GM18498 (cell line): ENCODE measurements around the gene CCM2.
"Not testable (repeated sequence)": the region's sequence is repeated elsewhere in the genome, so short reads cannot be mapped to it uniquely, and the experiment has no call there.

Experiments used
- ATAC-seq: cut with Tn5 transposase; IDR thresholded peaks from one replicate; pipeline ENCODE4 v1.9.1; 2021; ENCODE audit warnings: mild to moderate bottlenecking, moderate library complexity; ENCODE audit not compliant: unreplicated experiment

The CCM2 gene

DNA sequence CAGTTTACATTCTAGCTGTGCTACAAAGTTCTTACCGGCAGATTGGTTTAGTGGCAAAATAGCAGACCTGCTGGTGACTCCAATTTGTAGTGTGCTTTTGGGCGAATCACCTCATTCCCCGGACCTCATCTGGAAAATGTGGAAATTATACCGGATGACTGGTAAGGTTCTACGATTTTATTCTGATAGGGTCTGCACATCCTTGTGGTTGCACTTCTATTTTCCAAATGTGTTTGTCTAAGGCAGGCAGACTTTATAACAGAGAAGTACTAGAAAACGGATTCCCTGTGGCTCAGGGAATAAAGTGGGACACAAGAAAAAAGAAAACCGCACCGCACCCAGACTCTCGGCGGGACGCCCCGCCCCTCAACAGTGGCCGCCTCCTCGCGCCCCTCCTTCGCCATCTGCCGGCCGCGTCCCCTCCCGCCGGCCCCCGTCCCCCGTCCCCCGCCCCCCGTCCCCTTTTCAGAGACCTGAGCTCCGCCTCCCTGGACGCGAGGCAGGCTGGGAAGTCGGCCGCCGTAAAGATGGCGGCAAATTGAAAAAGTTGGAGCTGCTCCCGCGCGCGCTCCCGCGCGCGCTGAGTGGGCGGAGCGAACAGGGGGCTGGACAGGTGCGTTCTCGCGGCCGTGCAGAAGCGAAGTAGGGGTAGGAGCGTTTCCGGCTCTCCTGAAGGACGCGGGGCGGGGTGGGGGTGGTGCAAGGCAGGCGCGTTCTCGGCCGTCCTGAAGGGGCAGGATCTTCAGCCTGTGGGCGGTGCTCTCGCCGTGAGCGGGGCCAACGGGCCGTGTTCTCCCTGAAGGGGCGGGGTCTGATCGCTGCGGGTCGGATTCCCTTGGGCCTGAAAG is 532 bp upstream of the CCM2 start:
- peak; percentile 79 for ATAC-seq

DNA sequence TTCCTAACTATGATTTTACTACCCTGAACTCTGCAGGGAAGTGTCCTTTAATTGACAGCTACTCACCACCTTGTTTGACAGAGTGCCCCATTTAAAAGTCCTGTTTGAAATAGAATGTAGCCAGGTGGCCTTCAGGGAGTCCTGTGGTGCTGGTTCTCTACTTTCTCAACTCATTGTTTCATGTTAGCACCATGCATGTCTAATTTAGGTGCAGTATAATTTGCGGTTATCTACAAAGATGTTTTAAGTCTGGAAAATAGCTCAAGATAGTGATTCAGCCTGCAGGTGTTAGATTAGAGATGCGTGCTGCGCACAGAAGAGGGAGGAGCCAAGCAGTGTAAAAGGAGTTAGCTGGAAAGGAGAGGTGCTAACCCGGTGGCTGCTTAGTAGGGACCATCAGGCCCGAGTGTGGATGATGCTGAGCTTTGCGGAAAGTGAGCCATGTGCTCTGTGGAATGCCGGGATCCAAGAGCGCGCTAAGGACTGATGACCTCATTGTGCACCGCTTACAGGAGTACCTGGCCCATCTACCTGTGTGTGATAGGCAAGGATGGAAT is 1.2 kb downstream of the CCM2 start:
- peak; percentile 25 for ATAC-seq

DNA sequence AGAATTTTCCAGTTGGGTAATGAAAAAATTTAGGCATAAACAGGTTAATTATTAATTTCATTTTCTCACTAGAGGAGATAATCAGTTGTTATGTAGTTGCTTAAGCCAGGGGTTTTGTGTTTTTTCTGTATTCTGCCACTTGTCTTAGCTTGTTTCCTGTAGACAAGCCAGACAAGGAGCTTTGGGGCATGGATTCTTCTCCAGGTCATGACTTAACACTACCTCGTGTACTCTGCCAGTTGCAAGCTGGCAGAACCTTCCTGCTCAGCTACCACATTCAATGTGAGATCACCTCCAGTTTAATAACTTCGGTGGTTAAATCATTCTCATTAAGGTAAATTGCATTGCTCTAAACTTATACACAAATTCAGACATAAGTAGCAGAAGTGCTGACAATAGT is 1.8 kb downstream of the CCM2 start:
- no peak for ATAC-seq

DNA sequence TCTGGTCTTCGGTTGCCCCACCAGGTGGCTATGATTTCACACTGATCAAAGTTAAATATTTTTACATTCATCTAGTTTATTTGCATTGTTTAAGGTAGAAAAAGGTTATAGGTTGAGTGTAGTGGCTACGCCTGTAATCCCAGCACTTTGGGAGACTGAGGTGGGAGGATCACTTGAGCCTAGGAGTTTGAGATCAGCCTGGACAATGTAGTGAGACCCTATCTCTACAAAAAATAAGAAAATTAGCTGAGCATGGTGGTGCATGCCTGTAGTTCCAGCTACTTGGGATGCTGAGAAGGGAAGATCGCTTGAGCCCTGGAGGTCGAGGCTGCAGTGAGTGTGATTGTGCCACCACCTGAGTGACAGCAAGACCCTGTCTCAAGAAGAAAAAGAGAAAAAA is 3.8 kb downstream of the CCM2 start:
- no peak for ATAC-seq

DNA sequence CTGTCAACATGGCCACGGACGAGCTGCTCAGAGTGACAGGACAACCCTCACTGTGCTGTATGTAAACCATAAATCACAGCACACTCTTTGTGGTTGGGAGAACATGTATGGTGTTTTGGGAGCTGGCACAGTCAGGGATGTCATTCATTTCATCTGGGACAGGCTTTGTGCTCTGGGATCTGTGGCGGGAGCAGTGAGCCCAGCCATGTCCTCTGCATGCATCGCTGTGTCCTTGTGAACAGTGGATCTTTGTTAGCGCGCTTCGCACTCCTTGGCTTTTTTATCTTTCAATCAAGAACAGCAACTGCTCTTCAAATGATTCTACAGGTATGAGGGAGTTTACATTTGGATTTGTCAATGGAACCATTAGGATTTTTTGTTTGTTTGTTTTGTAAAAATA is 7.1 kb downstream of the CCM2 start:
- ATAC-seq: no peak

DNA sequence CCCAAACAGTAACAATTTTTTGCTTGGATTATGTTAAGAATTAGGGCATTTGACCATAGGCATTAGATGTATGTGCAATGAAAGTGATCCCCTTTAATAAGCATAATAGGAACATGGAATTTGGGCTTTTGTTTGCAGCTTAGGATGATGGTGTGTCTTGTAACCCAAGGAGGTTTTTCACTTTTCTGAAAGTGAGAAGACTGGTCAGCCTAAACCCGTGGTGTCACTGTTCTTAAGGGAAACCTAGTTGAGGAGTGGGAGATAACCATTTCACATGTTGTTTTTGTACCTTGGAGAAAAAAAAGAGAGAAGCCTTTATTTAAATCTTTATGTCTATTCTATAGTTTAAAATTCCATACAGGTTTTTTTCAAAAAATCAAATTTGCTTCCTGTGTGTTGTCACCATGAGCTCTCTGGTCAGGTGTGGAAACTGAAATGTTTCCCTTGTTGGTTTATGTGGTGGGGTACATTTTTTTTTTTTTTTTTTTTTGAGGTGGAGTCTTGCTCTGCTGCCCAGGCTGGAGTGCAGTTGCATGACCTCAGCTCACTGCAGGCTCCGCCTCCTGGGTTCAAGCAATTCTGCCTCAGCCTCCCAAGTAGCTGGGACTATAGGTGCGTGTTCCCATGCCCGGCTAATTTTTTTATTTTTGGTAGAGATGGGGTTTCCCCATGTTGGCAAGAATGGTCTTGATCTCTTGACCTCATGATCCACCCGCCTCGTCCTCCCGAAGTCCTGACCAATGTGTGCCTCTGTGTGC is 7.7 kb downstream of the CCM2 start:
- peak; percentile 71 for ATAC-seq

DNA sequence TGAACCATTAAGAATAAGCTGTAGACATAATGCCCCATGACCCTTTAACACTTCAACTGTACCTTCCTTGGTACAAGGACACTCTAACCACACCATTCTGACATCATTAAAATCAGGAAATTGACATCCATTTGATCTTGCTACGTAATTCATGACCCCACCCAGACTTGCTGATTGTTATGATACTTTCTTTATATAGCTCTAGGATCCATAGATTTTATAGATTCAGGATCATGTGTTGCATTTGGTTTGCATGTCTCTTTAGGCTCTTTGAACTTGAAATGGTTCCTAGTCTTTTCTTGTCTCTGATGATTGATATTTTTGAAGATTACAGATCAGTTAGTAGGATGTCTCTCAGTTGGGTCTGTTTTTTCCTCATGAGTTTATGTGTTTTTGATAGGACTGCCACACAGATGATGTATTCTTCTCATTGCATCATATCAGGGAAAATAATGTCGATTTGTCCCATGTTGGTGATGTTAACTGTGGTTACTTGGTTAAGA is 13.5 kb downstream of the CCM2 start:
- no peak for ATAC-seq

DNA sequence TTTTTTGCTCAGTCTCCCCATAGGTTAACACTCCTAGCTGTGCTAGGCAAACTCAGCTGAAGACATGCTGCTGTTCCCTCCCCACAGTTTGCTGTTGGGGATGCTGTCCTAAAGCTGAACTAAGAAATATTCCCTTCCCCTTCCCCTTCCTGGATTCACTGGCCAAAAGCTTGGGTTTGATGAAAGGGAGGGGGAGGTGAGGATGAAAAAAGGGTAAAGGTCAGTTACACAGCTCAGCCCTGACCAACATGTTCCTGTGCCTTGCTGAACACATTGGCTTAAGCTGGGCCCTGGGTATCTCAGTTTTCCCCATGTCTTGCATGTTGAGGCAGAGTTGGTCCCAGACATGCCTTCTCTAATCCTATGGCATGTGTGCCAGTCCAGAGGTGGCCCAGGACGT is 15.3 kb downstream of the CCM2 start:
- no peak for ATAC-seq

DNA sequence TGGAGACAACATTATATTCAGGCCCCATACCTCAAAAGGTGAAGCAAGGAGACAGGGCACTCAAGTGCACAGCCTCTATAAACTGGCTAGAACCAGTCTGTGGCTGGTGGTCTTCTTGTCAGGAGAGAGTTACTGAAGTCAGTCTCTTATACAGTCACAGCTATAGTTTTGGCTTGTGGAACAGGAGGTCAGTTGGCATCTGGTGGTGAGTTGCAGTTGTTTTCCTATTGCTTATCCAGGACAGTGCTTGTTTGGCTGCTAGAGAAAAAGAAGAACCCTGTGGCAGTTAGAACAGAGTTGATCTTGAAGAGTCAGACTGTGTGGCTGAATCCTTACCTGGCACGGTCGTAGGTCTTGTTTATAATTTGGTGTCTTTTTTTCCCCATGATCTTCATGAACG is 17.3 kb downstream of the CCM2 start:
- no peak for ATAC-seq

DNA sequence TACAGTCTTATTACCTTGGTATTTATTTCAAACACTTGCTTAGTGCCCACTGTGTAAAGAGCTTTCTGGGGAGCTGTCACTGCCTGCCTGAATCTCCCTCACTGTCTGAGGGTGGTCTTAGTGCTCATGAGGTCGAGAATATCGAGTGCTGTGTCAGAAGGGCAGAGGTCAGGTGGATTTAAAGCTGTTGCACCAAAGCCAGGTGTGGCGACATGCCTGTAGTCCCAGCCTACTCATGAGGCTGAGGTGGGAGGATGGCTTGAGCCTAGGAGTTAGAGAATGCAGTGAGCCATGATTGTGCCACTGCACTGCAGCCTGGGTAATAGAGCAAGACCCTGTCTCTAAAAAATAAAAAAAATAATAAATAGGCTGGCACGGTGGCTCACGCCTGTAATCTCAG is 20.9 kb downstream of the CCM2 start:
- no peak for ATAC-seq

DNA sequence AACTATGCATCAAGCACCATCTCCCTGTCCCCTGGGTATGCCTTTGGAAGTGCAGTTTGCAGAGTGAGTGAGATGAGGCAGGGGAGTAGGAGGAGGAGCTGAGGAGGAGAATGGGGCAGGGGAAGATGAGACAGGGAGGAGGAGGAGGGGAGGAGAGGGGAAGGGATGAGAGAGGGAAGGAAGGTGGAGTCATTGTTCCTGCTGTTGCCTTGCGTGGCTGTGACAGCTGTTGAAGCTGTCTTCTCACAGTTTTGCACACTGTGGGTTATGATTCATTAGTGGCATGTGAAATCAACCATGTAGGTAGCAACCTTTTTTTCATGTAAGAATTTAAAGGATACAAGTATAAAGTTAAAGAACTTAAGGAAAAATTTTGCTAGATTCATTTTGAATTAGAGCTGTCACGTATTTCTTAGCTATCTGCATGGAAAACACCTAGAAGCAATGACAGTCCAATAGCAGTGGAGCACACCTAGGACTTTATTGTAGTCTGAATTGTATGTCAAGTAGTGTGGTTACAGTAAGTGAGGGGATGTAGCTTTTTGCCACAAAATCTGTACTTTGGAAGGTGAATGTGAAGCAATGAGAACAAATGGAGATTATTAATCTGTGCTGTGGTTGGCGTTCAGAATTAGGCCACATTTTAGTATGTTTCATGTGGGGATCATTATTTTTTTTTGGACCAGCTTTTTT is 21.7 kb downstream of the CCM2 start:
- ATAC-seq: peak; percentile 75

DNA sequence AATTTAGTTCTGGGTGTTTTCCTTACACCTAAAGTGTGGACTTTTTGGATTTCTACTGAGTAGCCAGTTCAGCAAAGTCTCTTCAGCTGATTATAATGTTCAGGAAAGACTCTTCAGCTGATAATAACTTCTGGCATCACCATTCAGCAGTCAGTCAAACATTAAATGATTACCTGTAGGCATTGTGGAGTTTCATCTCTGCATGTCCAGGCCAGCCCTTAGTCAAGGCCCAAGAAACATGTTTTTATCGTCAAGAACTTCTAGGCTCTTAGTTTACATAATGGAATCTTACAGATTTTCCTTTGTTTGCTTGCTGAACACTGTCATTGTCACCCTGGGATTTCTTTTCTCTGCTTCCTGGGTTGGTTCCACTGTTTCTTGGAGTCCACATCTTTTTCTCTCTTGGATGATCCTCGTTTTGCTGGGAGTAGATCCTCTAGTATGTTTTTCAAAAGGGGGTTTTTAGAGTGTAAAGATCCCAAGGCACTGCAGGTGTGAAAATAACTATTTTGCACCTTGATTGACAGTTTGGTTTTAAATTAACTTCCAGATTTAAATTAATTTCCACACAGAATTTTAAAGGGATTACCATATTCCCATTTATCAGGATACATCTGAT is 24.2 kb downstream of the CCM2 start:
- ATAC-seq: no peak

DNA sequence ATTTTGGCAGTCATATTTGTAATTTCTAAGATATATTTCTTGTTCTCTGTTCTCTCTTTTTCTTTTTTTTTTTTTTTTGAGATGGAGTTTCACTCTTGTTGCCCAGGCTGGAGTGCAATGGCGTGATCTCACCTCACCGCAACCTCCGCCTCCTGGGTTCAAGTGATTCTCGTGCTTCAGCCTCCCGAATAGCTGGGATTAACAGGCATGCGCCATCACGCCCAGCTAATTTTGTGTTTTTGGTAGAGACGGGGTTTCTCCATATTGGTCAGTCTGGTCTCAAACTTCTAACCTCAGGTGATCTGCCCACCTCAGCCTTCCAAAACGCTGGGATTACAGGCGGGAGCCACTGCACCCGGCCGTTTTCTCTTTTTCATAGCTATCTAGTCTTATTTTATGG is 25.5 kb downstream of the CCM2 start:
- not testable (repeated sequence) for ATAC-seq

DNA sequence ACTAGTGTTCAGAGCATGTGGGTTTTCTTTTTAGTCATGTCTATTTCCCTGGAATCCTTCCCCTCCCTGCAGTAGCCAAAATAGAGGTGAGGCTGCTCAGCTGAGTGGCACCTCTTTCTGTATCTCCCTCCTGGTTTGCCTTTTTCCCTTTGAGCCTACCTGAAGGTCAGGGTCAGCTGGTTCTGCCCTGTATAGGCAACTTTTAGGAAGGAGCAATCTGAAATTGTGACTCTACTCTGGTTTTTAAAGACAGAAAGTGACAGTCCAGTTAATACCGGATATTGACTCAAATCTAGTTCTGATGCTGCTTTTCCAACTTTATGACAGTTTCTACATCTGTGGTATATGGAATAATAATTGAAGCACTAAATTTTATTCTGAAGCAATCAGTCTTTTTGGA is 26.0 kb downstream of the CCM2 start:
- no peak for ATAC-seq

DNA sequence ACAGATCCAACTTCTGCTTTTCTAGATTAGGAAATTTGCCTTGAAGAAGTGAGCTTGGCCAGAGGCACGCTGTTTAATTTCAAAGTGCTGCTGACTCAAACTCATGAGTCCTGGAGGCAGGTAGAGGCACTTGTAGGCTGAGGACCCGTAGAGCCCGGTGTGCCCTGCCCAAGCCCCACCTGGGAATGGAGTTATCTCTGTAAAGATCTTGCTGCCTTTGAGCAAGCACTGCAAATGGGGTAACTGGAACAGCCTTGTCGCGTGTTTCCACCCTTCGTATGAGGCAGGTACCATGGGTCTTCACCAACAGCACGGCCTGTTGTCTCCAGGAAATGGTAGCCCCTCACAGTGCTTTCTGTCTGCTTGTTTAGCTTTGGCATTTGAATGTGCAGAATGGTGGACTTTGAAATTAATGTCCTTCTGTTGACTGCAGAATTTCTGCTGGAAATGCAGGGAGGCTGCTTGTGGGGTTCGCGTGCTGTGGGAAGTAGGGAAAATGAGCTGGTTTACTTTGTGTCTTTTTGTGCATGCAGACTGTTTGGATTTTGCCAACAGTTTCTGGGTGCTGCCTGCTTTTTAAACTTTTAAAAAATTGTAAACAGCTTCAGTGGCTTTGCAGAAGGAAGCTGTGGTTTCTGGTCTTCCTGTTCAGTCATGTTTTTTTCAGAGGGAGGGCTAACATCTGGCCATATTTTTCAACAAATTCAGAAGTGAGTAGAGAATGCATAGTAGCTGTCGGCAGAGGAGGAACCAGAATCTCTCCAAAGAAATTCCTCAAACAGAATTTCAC is 27.2 kb downstream of the CCM2 start:
- peak; percentile 50 for ATAC-seq

DNA sequence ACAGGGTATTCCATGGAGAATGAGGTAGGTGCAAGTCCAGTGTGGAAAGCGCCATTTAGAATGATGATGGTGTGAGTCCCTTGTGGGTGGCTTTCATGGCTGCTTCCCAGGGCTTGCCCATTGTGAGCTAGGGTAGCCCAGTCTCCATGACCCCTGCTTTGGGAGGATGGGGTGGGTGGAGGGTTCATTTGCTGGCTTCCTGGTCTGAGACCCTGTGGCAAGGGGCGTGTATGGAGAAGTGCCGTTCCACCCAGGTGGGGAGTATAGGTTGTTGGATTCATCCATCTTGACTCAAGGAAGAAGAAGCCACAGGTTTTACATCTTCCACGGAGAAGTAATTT is 27.7 kb downstream of the CCM2 start:
- peak; percentile 17 for ATAC-seq

DNA sequence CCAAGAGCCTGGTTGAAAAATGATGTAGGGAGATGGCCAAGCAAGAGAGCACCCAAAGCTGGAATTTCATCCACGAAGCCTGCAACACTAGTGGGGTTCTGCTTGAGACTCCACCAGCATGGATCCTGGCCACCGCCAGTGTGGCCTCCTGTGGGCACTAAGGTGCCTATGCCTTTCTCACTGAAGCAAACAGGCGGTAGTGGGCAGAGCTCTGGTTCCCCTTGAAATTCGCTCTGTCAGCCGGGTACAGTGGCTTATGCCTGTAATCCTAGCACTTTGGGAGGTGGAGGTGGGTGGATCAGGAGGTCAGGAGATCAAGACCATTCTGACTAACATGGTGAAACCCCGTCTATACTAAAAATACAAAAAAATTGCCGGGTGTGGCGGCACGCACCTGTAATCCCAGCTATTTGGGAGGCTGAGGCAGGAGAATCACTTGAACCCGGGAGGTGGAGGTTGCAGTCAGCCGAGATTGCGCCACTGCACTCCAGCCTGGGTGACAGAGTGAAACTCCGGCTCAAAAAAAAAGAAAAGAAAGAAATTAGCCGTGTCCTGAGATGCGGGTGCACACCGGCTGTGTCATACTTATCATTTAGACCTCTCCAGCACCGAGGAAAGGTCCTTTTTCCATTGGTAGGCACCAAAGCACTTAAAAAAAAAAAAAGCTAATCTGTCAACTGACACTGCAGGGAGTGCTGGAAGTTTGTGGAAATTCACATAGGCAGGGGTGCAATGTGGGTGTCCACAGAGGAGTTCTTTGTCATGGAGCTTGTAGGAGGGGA is 28.3 kb downstream of the CCM2 start:
- no peak for ATAC-seq

DNA sequence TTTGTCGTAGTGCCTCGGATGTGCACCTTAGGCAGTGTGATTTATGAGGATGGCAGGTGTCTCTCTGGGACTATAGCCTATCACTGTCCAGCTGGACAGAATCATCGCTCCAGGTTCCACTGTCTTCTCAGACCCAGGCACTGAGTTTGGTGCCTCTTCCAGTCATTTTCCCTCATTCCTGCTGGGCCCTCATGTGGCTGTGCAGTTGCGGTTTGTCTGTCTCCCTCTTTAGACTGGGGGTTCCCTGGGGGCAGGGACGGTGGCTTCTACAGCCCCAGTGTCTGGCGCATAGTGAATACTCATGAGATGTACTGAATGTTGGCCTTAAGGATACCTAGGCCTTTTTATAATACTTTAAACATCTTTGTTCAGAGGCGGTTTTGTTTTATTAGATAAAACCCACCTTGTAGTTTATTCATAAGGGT is 28.9 kb downstream of the CCM2 start:
- ATAC-seq: no peak

DNA sequence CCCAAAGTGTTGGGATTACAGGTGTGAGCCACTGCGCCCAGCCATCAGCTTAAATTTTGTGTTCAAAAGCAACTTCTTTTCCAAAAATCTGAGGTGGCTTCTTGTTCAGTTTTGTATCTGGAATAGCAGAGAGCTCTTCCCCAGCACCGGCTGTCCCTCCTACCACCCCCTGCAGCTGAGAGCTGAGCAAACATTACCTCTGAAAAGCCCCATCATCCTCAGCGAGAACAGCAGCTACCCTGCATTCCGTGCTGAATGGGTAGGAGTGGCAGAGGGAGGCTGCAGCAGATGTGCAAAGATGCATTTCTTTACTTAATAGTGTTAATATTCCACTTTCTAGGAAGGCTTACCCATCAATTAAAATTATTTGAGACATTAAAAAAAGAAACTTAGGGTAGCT is 31.8 kb downstream of the CCM2 start:
- no peak for ATAC-seq
